ENCODE measurements around the gene METTL25.

DNA sequence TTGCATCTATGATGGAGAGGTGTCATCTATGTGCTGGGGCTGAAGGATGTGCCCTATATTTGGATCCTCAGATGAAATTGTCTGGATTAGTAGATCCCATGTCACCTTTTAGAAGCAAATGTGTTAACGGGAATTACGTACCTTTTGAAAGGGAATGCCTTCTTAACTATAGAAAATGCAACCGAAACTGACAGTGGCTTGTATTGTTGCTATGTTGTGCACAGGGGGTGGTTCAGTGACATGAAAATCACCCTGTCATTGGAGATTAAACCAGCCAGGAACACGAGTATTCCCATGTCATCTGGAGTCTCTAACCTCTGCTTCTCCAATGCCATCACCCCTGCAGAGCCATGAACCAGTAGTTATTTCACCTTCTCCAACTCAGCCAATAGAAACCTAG is 110.2 kb downstream of the METTL25 start:
- TF ChIP-seq EZH2 (IDR thresholded peaks at IDR 0.05; ENCODE audit: low read depth, low read length, severe bottlenecking) (no peak), HDAC6 (IDR thresholded peaks at IDR 0.05; ENCODE audit: low read depth, low read length) (no peak), RAD21 (IDR thresholded peaks at IDR 0.05 in 1 of 2, conservative IDR thresholded peaks at IDR 0.05 in 1 of 2; ENCODE audit: low read depth in 2 of 2, low read length in 2 of 2) (no peak), CTCF (IDR thresholded peaks at IDR 0.05; ENCODE audit: control extremely low read depth in 1 of 3, insufficient read depth in 1 of 3, low read depth in 1 of 3, low read length in 3 of 3) (no peak), ATF3 (IDR thresholded peaks at IDR 0.05; ENCODE audit: insufficient read depth, low read depth, low read length) (no peak), EP300 (IDR thresholded peaks at IDR 0.05; ENCODE audit: borderline replicate concordance in 1 of 2, low read depth in 2 of 2, low read length in 2 of 2) (no peak), JUN (IDR thresholded peaks at IDR 0.05; ENCODE audit: low read depth, low read length) (no peak), RBBP5 (IDR thresholded peaks at IDR 0.05; ENCODE audit: borderline replicate concordance, low read depth, low read length) (no peak), SIRT6 (IDR thresholded peaks at IDR 0.05; ENCODE audit: low read length) (no peak), RNF2 (IDR thresholded peaks at IDR 0.05; ENCODE audit: borderline replicate concordance, low read depth, low read length, missing control alignments, poor library complexity, severe bottlenecking) (no peak)
